ENCODE results near the gene NKPD1. TPM values are rescaled to one million over a fixed set of nuclear protein-coding genes. Genes with fewer than 3 reads are reported as not detected.
A peak's percentile ranks its signal among the peaks of the same experiment; 100 is the strongest.

NKPD1 gene
- total RNA-seq, 1 experiment from 2014 or later = not detected

DNA sequence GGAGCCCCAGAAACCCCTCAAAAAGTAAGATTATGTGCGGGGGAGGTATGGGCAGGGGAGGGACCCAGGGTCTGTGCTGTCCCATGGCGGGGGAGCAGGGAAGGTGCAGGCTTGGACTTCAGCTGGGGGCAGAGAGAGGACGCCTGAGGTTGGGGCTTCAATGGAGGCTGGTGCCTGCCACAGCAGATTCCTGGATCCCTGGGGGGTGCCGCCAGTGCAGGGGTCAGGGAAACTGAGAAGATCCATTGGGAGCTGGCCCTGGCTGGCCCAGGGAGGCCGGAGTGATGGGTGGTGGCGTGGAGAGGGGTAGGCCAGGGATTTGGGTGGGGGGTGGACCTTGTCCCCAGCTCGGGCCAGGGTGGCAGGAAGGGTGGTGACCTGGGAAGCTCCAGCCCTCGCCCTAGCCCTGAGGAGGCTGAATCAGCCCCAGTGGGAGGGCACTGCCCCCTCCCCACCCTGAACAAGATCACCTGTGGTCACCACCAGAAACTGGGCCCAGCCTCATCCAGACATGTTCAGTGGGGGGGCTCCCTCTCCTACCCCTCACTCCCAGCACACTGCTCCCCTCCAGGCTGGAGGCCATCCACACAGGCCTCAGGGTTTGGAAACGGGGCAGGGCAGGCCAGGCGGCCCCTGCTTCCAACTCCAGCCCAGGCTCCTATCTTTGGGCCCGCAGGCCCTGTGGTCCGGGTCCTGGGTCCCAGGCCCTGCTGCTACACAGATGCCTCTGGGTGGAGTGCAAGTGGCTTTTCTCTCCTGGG, 1.4 kb downstream of the NKPD1 start:
- in situ Hi-C loops (cut with HindIII; ENCODE audit: low pct_unique_long_range_greater_than_20kb, low sequenced_read_pairs) = no loop called here
- DNase-seq (ENCODE audit: low read depth) = no peak

DNA sequence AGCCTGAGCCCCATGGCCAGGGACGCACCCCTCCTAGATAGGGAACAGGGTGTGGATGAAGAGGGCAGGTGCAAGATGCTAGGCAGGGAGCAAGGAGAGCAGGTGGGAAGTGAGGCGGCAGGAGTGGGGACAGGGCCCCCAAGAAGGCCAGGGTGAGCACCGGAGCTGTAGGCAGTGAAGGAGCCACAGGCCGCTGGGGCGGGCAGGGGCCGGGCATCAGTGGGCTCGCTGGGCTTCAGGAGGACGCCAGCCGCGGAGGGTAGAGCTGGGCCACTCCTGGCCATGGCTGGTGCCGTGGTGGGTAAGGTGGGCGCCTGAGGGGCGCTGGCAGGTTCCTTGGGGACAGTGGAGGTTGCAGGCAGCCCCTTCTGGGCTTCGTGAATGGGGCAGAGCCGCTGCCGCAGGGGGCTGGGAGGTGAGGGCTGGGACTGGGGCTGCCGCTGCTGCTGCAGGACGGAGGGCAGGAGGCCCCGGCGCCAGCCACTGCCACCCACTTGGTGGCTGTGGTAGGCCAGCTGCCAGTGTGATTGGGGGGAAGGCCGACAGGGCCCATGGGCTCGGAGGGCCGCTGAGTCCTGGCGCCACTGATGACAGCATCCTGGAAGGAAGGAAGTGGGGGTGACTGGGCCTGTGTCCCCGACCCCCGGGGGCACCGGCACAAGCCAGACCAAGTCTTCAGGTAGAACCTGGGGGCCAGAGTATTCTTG, 2.1 kb downstream of the NKPD1 start:
- DNase-seq (ENCODE audit: low read depth) = no peak
- in situ Hi-C loops (cut with HindIII; ENCODE audit: low pct_unique_long_range_greater_than_20kb, low sequenced_read_pairs) = no loop called here

DNA sequence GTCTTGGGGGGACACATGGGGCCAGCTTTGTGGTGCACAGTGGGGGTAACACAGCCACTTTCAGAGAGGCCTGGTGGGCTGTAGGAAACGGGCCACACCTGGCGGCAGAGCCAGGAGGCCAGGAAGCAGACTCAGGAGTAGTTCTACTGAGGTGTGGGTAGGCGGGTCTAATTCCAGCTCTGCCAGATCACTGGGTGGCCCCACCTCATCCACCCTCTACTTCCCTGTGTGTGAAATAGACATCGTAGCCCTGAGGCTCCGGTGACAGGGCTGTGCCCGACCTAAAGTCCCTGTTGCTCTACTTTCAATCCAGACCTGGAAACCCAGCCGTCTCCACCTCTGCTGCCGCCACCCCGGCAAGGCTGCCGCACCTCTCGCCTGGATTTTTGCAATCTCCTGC, 4.0 kb downstream of the NKPD1 start:
- no peak for DNase-seq (ENCODE audit: low read depth)
- in situ Hi-C loops (cut with HindIII; ENCODE audit: low pct_unique_long_range_greater_than_20kb, low sequenced_read_pairs) = no loop called here

DNA sequence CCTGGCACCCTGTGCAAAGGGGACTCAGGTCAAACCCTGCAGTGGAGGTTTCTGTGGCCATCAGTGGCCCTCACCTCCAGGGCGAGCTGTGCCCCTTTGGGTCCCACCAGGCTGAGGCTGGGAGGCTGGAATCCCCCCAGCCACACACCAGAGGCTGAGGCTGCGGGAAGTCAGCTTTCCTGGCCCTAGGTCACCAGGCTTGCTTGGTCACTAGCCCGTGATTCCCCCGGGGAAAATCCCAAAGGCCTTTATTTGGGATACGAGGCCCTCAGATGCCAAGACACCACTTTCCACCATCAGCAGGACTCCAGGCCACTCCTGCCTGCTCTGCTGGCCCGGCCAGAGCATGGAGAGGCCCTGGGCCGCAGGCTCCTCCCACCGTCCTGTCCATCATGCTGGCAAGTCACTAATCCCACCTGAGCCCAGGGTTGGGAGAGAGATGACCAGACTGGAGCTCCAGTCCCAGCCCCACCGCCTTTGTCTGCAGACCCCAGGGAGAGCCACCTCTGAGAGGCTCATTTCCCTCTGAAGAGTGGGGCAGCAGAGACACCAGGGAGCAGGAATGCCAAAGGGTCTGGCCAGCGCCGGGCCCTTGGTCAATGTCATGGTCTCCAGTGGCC, 4.7 kb downstream of the NKPD1 start:
- DNase-seq (ENCODE audit: low read depth) = no peak
- in situ Hi-C loops (cut with HindIII; ENCODE audit: low pct_unique_long_range_greater_than_20kb, low sequenced_read_pairs) = no loop called here

DNA sequence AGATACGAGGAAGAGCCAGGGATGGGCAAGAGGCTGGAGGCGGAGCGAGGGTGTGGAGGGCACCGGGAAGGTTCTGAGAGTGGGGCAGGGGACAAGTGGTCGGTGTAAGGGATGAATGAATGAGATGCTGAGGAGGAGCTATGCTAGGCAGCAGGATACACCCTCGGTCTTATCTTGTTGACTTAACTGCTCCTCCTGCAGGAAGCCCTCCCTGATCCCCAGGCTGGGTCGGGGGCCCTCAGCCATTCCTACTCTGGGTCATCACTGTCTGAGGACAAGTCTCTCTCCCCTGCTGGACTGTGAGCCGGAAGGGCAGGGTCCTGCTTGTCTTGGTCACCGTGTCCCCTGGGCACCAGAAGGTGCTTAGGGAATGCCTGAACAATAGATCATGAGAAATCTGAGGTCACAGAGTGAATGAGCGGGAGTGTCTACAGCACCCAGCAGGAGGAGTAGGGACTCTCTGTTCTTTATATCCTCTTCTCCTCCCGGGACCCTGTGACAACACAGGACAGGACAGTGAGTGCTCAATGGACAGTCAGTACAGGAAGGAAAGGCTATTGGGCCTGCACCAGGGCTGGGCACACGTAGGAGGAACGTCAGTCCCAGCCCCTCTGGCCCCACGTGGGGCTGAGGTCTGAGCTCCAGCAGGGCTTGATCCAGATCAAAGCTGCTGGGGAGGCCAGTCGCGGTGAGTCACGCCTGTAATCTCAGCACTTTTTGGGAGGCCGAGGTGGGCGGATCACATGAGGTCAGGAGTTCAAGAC, 6.5 kb downstream of the NKPD1 start:
- DNase-seq (ENCODE audit: low read depth) = peak; percentile 34
- in situ Hi-C loops (cut with HindIII; ENCODE audit: low pct_unique_long_range_greater_than_20kb, low sequenced_read_pairs) = no loop called here

DNA sequence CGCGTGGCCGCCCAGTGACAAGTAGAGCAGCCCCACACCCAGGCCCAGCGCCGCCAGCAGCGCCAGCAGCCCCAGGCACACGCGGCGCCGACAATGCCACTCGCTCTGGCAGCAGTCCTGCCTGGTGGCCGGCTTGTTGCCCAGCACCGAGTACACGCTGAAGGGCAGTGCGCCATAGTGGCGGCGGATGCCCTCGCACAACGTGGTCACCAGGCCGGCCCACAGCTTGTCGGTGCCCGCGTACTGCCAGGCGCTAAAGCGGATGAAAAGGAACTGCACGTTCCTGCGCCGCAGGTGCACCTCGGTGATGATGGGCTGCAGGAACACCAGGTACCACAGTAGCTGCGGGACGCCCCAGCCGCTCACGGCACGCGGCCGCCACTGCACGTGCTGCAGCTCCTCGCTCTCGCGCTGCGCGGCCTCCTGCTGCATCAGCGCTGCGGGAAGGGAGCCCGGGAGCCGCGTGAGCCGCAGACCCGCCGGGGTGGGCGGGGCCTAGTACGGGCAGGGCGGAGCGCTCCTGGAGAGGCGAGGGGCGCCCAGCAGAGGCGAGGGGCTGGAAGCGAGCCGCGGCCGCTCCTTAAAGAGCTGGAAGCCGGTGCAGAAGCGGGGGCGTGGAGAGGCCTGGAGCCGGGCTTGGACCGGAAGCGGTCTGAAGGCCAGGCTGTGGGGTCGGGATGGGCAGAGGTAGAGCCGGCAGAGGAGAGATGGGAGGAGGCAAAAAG, 7.3 kb downstream of the NKPD1 start:
- no peak for DNase-seq (ENCODE audit: low read depth)
- in situ Hi-C loops (cut with HindIII; ENCODE audit: low pct_unique_long_range_greater_than_20kb, low sequenced_read_pairs) = no loop called here

DNA sequence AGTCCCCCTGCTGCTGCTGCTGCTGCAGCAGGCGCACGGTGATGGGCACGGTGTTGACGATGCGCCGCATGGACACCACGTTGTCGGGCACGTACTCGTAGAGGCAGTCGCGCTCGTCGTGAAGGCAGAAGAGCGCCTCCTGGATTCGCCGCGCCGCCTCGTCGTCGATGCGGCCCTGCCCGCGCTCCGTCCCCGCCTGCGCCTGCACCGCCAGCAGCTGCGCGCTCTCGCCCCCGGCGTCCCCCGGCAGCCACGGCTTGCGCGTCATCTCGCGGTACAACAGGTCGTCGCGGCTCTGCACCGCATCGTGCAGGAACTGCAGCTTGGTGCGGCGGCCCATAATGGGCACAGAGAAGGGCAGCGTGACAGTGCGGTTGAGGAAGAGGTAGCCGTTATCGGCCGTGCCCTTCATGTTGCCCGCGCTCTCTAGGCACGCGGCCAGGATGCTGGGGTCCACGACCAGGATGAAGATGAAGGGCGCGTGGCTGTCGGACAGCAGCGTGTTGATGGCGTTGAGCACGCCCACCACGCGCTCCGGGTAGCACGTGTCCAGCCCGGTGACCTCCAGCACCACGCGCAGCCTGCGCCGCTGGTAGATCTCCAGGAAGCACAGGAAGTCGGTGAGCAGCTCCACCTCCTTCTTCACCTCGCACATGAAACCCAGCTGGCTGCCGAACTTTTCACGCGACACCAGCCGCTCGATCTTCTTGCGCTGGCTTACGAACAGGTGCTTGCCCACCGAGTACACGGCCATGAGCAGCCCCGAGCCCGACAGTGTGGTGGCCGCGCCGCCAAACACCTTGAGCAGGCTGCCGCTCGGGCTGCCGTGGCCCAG, 8.1 kb downstream of the NKPD1 start:
- DNase-seq (ENCODE audit: low read depth) = no peak
- in situ Hi-C loops (cut with HindIII; ENCODE audit: low pct_unique_long_range_greater_than_20kb, low sequenced_read_pairs) = no loop called here

DNA sequence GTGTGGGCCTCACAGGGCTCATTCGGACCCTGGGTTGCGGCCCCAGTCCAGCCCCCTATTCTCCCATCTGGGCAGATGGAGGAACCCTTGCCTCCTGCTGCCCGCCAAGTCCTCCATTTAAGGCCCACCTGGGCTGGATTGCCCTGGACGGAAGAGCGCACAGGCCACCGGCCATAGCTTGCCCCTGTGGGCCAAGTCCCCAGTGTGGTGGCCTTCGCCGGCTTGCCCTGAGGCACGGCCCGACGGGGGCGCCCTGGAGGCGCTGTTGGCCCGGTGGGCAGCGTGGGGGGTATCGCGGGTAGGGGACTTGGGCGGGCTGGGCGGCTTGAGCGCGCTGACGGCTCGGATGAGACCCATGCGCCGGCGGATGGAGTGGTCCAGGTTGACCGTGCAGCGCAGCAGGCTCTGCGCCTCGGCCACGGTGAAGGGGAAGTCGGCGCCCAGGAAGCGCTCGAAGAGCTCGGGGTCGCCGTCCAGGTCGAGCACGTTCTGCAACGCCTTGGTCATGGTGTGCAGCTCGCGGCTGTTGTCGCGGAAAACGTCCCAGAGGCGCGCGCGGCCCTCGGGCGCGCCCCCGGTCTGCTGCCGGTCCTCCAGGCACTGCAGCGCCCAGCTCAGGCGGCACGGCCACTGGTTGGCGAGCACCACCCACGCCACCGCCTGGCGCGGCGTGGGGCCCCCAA, 8.8 kb downstream of the NKPD1 start:
- in situ Hi-C loops (cut with HindIII; ENCODE audit: low pct_unique_long_range_greater_than_20kb, low sequenced_read_pairs) = no loop called here
- DNase-seq (ENCODE audit: low read depth) = no peak

DNA sequence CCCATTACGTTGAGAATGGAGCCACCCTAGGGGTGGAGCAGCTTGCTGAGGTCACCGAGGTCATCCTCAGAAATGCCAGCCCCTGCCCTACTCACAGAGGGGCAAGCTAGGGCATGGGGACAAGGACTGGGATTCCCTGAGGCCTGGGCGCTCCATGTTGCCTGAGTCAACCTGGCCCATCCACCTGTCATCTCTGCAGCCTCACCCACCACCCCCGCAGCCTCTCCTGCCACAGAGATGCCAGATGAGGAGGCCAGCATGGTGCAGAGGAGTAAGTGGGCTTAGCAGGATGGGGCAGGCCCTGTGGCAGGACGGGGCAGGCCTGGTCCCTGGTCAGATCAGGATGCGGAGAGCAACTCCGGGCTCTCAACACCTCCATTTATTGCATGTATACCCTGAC, 9.5 kb downstream of the NKPD1 start:
- in situ Hi-C loops (cut with HindIII; ENCODE audit: low pct_unique_long_range_greater_than_20kb, low sequenced_read_pairs) = no loop called here
- no peak for DNase-seq (ENCODE audit: low read depth)

DNA sequence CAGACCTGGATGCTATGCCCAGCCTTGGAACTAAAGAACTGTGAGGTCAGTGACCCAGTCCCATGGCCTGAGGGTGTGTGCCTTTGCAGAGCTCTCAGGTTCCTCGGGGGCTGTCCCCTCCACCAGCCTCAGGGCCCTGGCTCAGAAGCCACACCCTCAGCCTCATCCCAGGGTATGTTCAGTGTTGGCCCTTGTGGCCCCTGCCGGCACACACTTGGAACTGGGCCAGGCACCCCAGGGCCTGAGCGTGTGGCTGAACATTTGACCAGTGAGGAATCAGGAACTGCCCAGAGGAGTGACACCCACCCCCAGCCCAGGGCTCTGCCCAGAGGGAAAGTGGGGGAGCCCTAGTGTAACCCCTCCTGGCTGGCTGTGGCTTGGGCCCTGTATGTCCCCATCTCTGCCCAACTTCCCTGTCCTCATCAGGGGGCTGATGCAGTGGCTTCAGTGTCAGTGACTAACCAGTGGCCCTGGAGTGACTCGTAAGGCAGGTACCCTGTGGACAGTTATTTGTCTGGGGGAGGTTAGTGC, 10.0 kb downstream of the NKPD1 start:
- DNase-seq (ENCODE audit: low read depth) = peak; percentile 64
- in situ Hi-C loops (cut with HindIII; ENCODE audit: low pct_unique_long_range_greater_than_20kb, low sequenced_read_pairs) = no loop called here

DNA sequence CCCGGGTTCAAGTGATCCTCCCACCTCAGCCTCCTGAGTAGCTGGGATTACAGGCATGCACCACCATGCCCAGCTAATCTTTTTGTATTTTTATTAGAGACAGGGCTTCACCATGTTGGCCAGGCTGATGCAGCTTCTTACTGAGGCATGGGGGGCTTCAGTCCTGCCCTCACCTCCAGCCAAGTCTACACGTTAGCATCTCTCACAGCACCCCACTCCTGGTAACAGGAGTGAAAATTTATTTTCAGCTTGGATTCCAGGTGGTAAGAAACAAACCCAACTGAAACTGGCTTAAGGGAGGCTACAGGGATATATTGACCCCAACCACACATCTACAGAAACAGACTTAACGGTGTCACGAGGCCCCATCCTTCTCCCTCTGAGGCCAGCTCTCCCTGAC, 10.6 kb downstream of the NKPD1 start:
- in situ Hi-C loops (cut with HindIII; ENCODE audit: low pct_unique_long_range_greater_than_20kb, low sequenced_read_pairs) = no loop called here
- no peak for DNase-seq (ENCODE audit: low read depth)

DNA sequence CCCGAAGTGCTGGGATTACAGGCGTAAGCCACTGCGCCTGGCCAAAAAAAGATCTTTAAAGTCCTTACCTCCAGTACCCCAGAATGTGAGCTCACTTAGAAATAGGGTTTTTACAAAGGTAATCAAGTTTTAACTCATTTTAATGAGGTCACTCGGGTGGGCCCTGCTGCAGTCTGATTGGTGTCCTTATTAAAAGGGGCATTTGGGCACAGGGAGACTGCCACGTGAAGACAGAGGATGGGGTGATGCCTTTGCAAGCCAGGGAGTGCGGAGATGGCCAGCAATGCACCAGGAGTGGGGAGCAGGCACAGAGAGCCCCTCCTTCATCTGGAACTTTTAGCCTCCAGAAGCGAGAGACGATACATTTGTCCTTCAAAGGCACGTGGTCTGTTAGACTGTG, 11.7 kb downstream of the NKPD1 start:
- in situ Hi-C loops (cut with HindIII; ENCODE audit: low pct_unique_long_range_greater_than_20kb, low sequenced_read_pairs) = no loop called here
- no peak for DNase-seq (ENCODE audit: low read depth)

DNA sequence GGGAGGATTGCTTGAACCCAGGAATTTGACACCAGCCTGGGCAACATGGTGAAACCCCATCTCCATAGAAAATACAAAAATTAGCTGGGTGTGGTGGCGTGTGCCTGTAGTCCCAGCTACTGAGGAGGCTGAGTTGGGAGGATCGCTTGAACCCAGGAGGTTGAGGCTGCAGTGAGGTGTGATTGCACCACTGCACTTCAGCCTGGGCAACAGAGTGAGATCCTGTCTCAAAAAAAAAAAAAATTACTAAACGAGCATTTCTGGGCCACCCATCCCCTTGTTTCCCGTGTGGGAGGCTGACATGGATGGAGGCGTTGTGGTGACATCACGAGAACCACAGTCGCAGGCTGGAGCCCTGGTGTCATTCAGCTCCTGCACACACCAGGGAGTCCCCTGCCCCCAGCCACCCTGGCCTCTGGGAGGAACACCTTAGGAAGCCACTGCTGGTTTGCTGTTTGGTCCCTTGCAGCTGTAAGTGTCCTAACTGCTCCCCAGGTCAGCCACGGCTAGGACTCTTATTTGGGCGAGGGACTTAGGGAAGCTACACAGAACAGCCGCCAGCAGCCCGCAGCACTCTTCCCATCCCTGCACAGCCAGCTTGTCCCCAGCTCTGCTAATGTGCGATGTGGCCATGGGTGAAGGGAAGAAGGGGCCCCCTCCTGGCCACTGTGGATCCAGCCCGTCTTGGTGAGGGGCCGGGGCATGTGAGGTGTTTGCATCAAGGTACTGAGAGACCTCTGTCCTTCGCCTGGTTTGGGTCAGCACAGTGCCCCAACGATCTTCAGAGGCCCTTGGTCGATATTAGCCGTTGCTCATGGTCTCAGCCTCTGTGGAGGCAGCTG, 12.7 kb downstream of the NKPD1 start:
- no peak for DNase-seq (ENCODE audit: low read depth)
- in situ Hi-C loops (cut with HindIII; ENCODE audit: low pct_unique_long_range_greater_than_20kb, low sequenced_read_pairs) = no loop called here

DNA sequence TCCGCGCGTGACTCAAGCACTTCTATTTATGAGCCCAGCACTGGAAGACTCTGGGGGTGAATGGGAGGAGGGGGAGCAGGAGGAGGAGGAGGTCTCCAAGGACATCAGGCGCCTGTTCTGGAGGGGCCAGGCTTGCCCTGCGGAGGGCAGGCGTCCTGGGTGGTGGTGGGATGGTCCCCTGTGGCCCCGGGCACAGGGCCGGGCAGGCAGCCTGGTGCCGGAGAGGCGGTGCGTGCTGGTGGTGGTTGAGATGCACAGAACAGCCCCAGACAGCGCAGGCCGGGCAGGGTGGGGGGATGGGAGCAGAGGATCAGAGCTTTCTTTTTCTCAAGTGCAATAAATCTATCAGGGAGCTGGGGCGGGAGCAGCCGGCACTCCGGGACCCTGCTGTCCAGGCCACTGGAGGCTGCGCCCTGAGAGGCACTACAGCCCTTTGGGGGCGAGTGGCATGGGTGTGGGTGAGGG, 14.0 kb downstream of the NKPD1 start:
- DNase-seq (ENCODE audit: low read depth) = no peak
- in situ Hi-C loops (cut with HindIII; ENCODE audit: low pct_unique_long_range_greater_than_20kb, low sequenced_read_pairs) = no loop called here

DNA sequence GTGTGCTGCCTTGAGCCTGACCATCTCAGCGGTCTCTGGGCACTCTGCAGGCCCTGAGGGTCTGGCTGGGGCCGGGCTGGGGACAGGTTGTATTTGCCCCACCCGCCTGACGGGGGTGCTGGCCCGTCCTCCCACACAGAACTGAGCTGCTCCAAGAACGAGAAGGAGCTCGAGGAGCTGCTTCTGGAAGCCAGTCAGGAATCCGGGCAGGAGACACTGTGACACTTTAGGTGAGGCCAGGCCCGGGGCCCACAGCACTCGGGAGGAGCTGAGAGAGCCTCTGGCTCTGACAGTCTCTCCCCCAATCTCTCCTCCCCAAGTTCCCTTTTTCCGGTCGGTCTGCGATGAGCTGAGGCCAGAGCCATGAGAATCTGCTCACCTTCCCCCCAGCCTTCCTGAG, 14.5 kb downstream of the NKPD1 start:
- DNase-seq (ENCODE audit: low read depth) = no peak
- in situ Hi-C loops (cut with HindIII; ENCODE audit: low pct_unique_long_range_greater_than_20kb, low sequenced_read_pairs) = no loop called here
